Osteocyte (in vitro differentiated cells): ENCODE results near the gene TNFAIP3. TPM values are rescaled to one million over a fixed set of nuclear protein-coding genes. Genes with fewer than 3 reads are reported as not detected.
"Not testable (repeated sequence)": the region's sequence is repeated elsewhere in the genome, so short reads cannot be mapped to it uniquely, and the experiment has no call there.

Experiments used
- DNase-seq: peaks from one replicate; pipeline ENCODE4 v3.0.0; 2021; ENCODE audit warnings: mixed read lengths; ENCODE audit not compliant: unreplicated experiment; ENCODE audit errors: extremely low spot score
- H3K27ac Mint-ChIP-seq: one replicate; pipeline ENCODE4 v1.8.0; 2021; ENCODE audit warnings: mild to moderate bottlenecking, mixed read lengths; ENCODE audit not compliant: unreplicated experiment
- H3K27me3 Mint-ChIP-seq: one replicate; pipeline ENCODE4 v1.8.0; 2021; ENCODE audit warnings: mixed read lengths; ENCODE audit not compliant: unreplicated experiment
- H3K36me3 Mint-ChIP-seq: one replicate; pipeline ENCODE4 v1.8.0; 2021; ENCODE audit warnings: mixed read lengths; ENCODE audit not compliant: unreplicated experiment
- H3K4me1 Mint-ChIP-seq: one replicate; pipeline ENCODE4 v1.8.0; 2021; ENCODE audit warnings: mixed read lengths; ENCODE audit not compliant: unreplicated experiment
- H3K4me3 Mint-ChIP-seq: one replicate; pipeline ENCODE4 v1.8.0; 2021; ENCODE audit warnings: mild to moderate bottlenecking, moderate library complexity, mixed read lengths; ENCODE audit not compliant: unreplicated experiment
- H3K9me3 Mint-ChIP-seq: one replicate; pipeline ENCODE4 v1.8.0; 2021; ENCODE audit warnings: mixed read lengths; ENCODE audit not compliant: unreplicated experiment
- CTCF ChIP-seq: fragments of 200-600 bp; sonication (generic); IDR thresholded peaks from 2 replicates; pipeline ENCODE4 v1.5.0; 2021; ENCODE audit warnings: antibody characterized with exemption, mild to moderate bottlenecking, moderate library complexity
- total RNA-seq: library from RNA; stranded (reverse); gene quantifications from 2 replicates; pipeline ENCODE4 v1.2.1, GENCODE V29; 2021

The TNFAIP3 gene
- total RNA-seq, 1 donor from 2014 or later: 12.0 TPM

- Mint-ChIP-seq H3K4me3 (no peak overlapping the region), H3K9me3 (peaks cover 39% of the 10 kb centered on the region), H3K27me3 (no peaks in the 10 kb centered on the region), H3K36me3 (peaks cover 4% of the 10 kb centered on the region), H3K27ac (no peak overlapping the region), H3K4me1 (peaks cover 9% of the 10 kb centered on the region)
- TF ChIP-seq CTCF: no peak
- no peak for DNase-seq
These were observed 30.3 kb upstream of the TNFAIP3 start for GRCh38 chr6:137836788-137837187.

- H3K9me3 Mint-ChIP-seq: peaks cover 39% of the 10 kb centered on the region
- not testable (repeated sequence) for H3K36me3 Mint-ChIP-seq, H3K4me1 Mint-ChIP-seq
These were observed 29.0 kb upstream of the TNFAIP3 start for GRCh38 chr6:137838090-137838489.

GRCh38 chr6:137838597-137838996, 28.5 kb upstream of the TNFAIP3 start:
- not testable (repeated sequence) for H3K4me3 Mint-ChIP-seq, H3K36me3 Mint-ChIP-seq, DNase-seq, H3K27me3 Mint-ChIP-seq, H3K4me1 Mint-ChIP-seq, H3K27ac Mint-ChIP-seq
- peaks cover 39% of the 10 kb centered on the region for H3K9me3 Mint-ChIP-seq

More at GRCh38 chr6:137838090-137838489, 29.0 kb upstream of the TNFAIP3 start:
- H3K27ac Mint-ChIP-seq, H3K27me3 Mint-ChIP-seq, H3K4me3 Mint-ChIP-seq, DNase-seq: not testable (repeated sequence)

GRCh38 chr6:137839076-137839475, 28.0 kb upstream of the TNFAIP3 start:
- peaks cover 4% of the 10 kb centered on the region for H3K36me3 Mint-ChIP-seq
- H3K4me3 Mint-ChIP-seq: no peak overlapping the region
- TF ChIP-seq CTCF: no peak
- H3K9me3 Mint-ChIP-seq: peaks cover 39% of the 10 kb centered on the region
- H3K27me3 Mint-ChIP-seq: no peaks in the 10 kb centered on the region
- H3K27ac Mint-ChIP-seq: no peak overlapping the region
- no peaks in the 10 kb centered on the region for H3K4me1 Mint-ChIP-seq
- DNase-seq: no peak

GRCh38 chr6:137840252-137840651, 26.8 kb upstream of the TNFAIP3 start:
- TF ChIP-seq CTCF: no peak

GRCh38 chr6:137843211-137843610, 23.8 kb upstream of the TNFAIP3 start:
- no peak overlapping the region for H3K4me3 Mint-ChIP-seq
- TF ChIP-seq CTCF: no peak
- DNase-seq: no peak
- H3K27ac Mint-ChIP-seq: no peak overlapping the region
- no peaks in the 10 kb centered on the region for H3K4me1 Mint-ChIP-seq
- H3K27me3 Mint-ChIP-seq: no peaks in the 10 kb centered on the region
- H3K9me3 Mint-ChIP-seq: peaks cover 33% of the 10 kb centered on the region
- peaks cover 4% of the 10 kb centered on the region for H3K36me3 Mint-ChIP-seq

More at GRCh38 chr6:137840252-137840651, 26.8 kb upstream of the TNFAIP3 start:
- H3K4me3 Mint-ChIP-seq: no peak overlapping the region
- H3K4me1 Mint-ChIP-seq: no peaks in the 10 kb centered on the region
- H3K36me3 Mint-ChIP-seq: peaks cover 4% of the 10 kb centered on the region
- no peaks in the 10 kb centered on the region for H3K27me3 Mint-ChIP-seq
- no peak for DNase-seq
- H3K27ac Mint-ChIP-seq: no peak overlapping the region
- peaks cover 39% of the 10 kb centered on the region for H3K9me3 Mint-ChIP-seq

GRCh38 chr6:137844327-137844726, 22.7 kb upstream of the TNFAIP3 start:
- not testable (repeated sequence) for DNase-seq, H3K27ac Mint-ChIP-seq, H3K36me3 Mint-ChIP-seq, H3K27me3 Mint-ChIP-seq, H3K4me3 Mint-ChIP-seq
- Mint-ChIP-seq H3K9me3 (peaks cover 22% of the 10 kb centered on the region), H3K4me1 (peaks cover 10% of the 10 kb centered on the region)

GRCh38 chr6:137844773-137845172, 22.3 kb upstream of the TNFAIP3 start:
- H3K36me3 Mint-ChIP-seq, H3K4me3 Mint-ChIP-seq, H3K27ac Mint-ChIP-seq, DNase-seq, H3K27me3 Mint-ChIP-seq: not testable (repeated sequence)
- Mint-ChIP-seq H3K9me3 (peaks cover 18% of the 10 kb centered on the region), H3K4me1 (peaks cover 15% of the 10 kb centered on the region)
